A549 (cell line): ENCODE data around the gene PCDHGB2. TPM values are rescaled to one million over a fixed set of nuclear protein-coding genes. Genes with fewer than 3 reads are reported as not detected.

Source experiments
- ATAC-seq, 2 experiments: fragments of 200-7000 bp in 1 of 2; fragments of >200 bp in 1 of 2; cut with Nextera tagmentation in 1 of 2; cut with Tn5 transposase in 1 of 2; 3 replicates each; pipeline versions ENCODE4 v1.8.0 to v1.9.1; 2018 to 2020; ENCODE audit warnings: mild to moderate bottlenecking in 1 of 2, moderate library complexity in 1 of 2
- CTCF ChIA-PET: fragments of 300-600 bp; sonication (Branson Sonifier 250); formaldehyde crosslinking; extraction: SDS; loops from one replicate; lab custom pipeline; 2021; ENCODE audit warnings: antibody characterized with exemption, inconsistent platforms; lab: Yijun Ruan, JAX
- POLR2A ChIA-PET: fragments of 350-600 bp; formaldehyde crosslinking; extraction: SDS; loops from one replicate; lab custom pipeline; 2021; ENCODE audit warnings: antibody characterized with exemption, inconsistent platforms; lab: Yijun Ruan, JAX
- DNase-seq, 2 experiments: peaks; one replicate each; pipeline versions ENCODE4 v3.0.0 to v3.0.0-alpha.2; 2011 to 2016; ENCODE audit warnings: low read depth in 1 of 2, low spot score in 1 of 2
- FAIRE-seq: peaks from 2 replicates; lab custom pipeline; 2011; peaks lifted over from hg19 to GRCh38; lab: Jason Lieb, UNC
- H3K27ac ChIP-seq, 2 experiments: fragments of >200 bp; sonication (Bioruptor Twin); formaldehyde crosslinking; 3 replicates each; pipeline ENCODE4 v1.5.1; 2016 to 2017
- H3K4me1 ChIP-seq: fragments of >200 bp; sonication (Bioruptor Twin); formaldehyde crosslinking; 3 replicates; pipeline ENCODE4 v1.6.1; 2016
- H3K4me2 ChIP-seq: fragments of >200 bp; sonication (Bioruptor Twin); formaldehyde crosslinking; 3 replicates; pipeline ENCODE4 v1.6.1; 2016
- H3K4me3 ChIP-seq: fragments of >200 bp; sonication (Bioruptor Twin); formaldehyde crosslinking; 3 replicates; pipeline ENCODE4 v1.5.1; 2016
- H3K9me3 ChIP-seq: fragments of >200 bp; sonication (Bioruptor Twin); formaldehyde crosslinking; 3 replicates; pipeline ENCODE4 v1.6.1; 2016
- BHLHE40 ChIP-seq: IDR thresholded peaks from 2 replicates; pipeline ENCODE4 v1.6.1; 2012; ENCODE audit warnings: low read depth, low read length, inconsistent platforms
- CBX2 ChIP-seq: fragments of 200-600 bp; sonication (generic); IDR thresholded peaks from 2 replicates; pipeline ENCODE4 v1.6.1; 2016; ENCODE audit warnings: low read depth, mild to moderate bottlenecking, borderline replicate concordance
- CEBPB ChIP-seq, 2 experiments: fragments of >200 bp in 1 of 2; sonication (Bioruptor Twin) in 1 of 2; formaldehyde crosslinking in 1 of 2; IDR thresholded peaks; 2 replicates each; pipeline ENCODE4 v1.6.1; 2012 to 2016
- E2F6 ChIP-seq: IDR thresholded peaks from 2 replicates; pipeline ENCODE4 v1.6.1; 2012; ENCODE audit warnings: low read depth, borderline replicate concordance
- EP300 ChIP-seq, 2 experiments: fragments of >200 bp; sonication (Bioruptor Twin); formaldehyde crosslinking; IDR thresholded peaks; 2 replicates in 1 of 2; 3 replicates in 1 of 2; pipeline ENCODE4 v1.6.1; 2016 to 2017
- FOSL2 ChIP-seq, 2 experiments: fragments of 450-650 bp in 1 of 2; fragments of >200 bp in 1 of 2; sonication (Bioruptor Twin) in 1 of 2; formaldehyde crosslinking; IDR thresholded peaks; 2 replicates each; pipeline versions ENCODE4 v1.5.0 to v1.6.1; 2016 to 2020; ENCODE audit warnings: mild to moderate bottlenecking in 1 of 2, moderate library complexity in 1 of 2
- GATA3 ChIP-seq: IDR thresholded peaks from 2 replicates; pipeline ENCODE4 v1.6.1; 2012; ENCODE audit warnings: borderline replicate concordance
- HOXA7 ChIP-seq: fragments of 250-450 bp; sonication (Bioruptor Pico); IDR thresholded peaks from 2 replicates; pipeline ENCODE4 v1.5.0; 2020; ENCODE audit warnings: mild to moderate bottlenecking, moderate library complexity
- HOXB13 ChIP-seq: fragments of 250-450 bp; sonication (Bioruptor Pico); IDR thresholded peaks from 2 replicates; pipeline ENCODE4 v1.5.0; 2020; ENCODE audit warnings: low read depth, mild to moderate bottlenecking, moderate library complexity
- HOXB5 ChIP-seq: fragments of 250-450 bp; sonication (Bioruptor Pico); IDR thresholded peaks from 2 replicates; pipeline ENCODE4 v1.5.0; 2020; ENCODE audit warnings: mild to moderate bottlenecking, moderate library complexity
- JUNB ChIP-seq: fragments of >200 bp; sonication (Bioruptor Twin); formaldehyde crosslinking; IDR thresholded peaks from 2 replicates; pipeline ENCODE4 v1.6.1; 2016
- KDM1A ChIP-seq: fragments of 200-600 bp; sonication (generic); IDR thresholded peaks from 2 replicates; pipeline ENCODE4 v1.6.1; 2016; ENCODE audit warnings: low read depth, mild to moderate bottlenecking
- MAFK ChIP-seq: fragments of 450-650 bp; IDR thresholded peaks from 2 replicates; pipeline ENCODE4 v1.6.1; 2014; ENCODE audit not compliant: partially characterized antibody
- MAZ ChIP-seq: fragments of 150-350 bp; IDR thresholded peaks from 2 replicates; pipeline ENCODE4 v1.6.1; 2014; ENCODE audit warnings: antibody characterized with exemption, low read depth, low read length, borderline replicate concordance
- MYC ChIP-seq: IDR thresholded peaks from 2 replicates; pipeline ENCODE4 v1.6.1; 2012; ENCODE audit warnings: mild to moderate bottlenecking, inconsistent platforms, low read length, improper control_type of control experiment, borderline replicate concordance
- POLR2AphosphoS2 ChIP-seq: conservative IDR thresholded peaks from 2 replicates; pipeline ENCODE4 v1.6.1; 2012; ENCODE audit warnings: low read length, improper control_type of control experiment, inconsistent platforms
- RAD21 ChIP-seq, 2 experiments: fragments of >200 bp in 1 of 2; sonication (Bioruptor Twin) in 1 of 2; formaldehyde crosslinking in 1 of 2; IDR thresholded peaks in 1 of 2; conservative IDR thresholded peaks in 1 of 2; 2 replicates in 1 of 2; 3 replicates in 1 of 2; pipeline ENCODE4 v1.6.1; 2012 to 2018; ENCODE audit warnings: inconsistent platforms in 1 of 2
- RFX5 ChIP-seq: fragments of 450-650 bp; IDR thresholded peaks from 2 replicates; pipeline ENCODE4 v1.7.1; 2014; ENCODE audit warnings: antibody characterized with exemption, mild to moderate bottlenecking, moderate library complexity
- TP53 ChIP-seq: fragments of 250-450 bp; sonication (Bioruptor Pico); IDR thresholded peaks from 2 replicates; pipeline ENCODE4 v1.5.0; 2021; ENCODE audit warnings: mild to moderate bottlenecking, moderate library complexity
- ZFP36 ChIP-seq: fragments of 450-650 bp; IDR thresholded peaks from 2 replicates; pipeline ENCODE4 v1.6.1; 2014; ENCODE audit warnings: borderline replicate concordance; ENCODE audit not compliant: partially characterized antibody
- ZNF302 ChIP-seq: fragments of 250-450 bp; sonication (Bioruptor Pico); IDR thresholded peaks from 2 replicates; pipeline ENCODE4 v1.9.0; 2021; ENCODE audit warnings: inconsistent platforms, mild to moderate bottlenecking, moderate library complexity
- WGBS: methylation state at CpG from one replicate; pipeline ENCODE4 v1.1.6; 2017; ENCODE audit errors: missing lambda C conversion rate; 5-methylcytosine and 5-hydroxymethylcytosine counted together
- polyA plus RNA-seq, 4 experiments: library from polyadenylated mRNA; depleted of rRNA in 3 of 4; stranded (reverse); fragments of >200 nt; fragmentation: RNase III in 1 of 4; extraction: RNeasy Plus Mini Kit Qiagen cat#74134 plus additional on column Dnase treatment in 1 of 4; gene quantifications; 2 replicates in 3 of 4; 3 replicates in 1 of 4; pipeline ENCODE4 v1.2.3, GENCODE V29; 2011 to 2017
- TF ChIP-seq, protein P1 (sequence below): fragments of >200 bp; sonication (Bioruptor Twin); formaldehyde crosslinking; IDR thresholded peaks from 3 replicates; pipeline ENCODE4 v1.5.1; 2016
- TF ChIP-seq, protein P2 (sequence below): fragments of 250-450 bp; sonication (Bioruptor Pico); IDR thresholded peaks from 2 replicates; pipeline ENCODE4 v1.5.0; 2020; ENCODE audit warnings: low read depth, mild to moderate bottlenecking, moderate library complexity
- TF ChIP-seq, protein P3 (sequence below): fragments of 150-350 bp; IDR thresholded peaks from 2 replicates; pipeline ENCODE4 v1.6.1; 2014; ENCODE audit warnings: low read depth, mild to moderate bottlenecking, low read length

PCDHGB2 gene
- polyA plus RNA-seq, 2 of the 4 experiments (the other 2 are of a cell fraction): 0.04 to 0.36 TPM

DNA sequence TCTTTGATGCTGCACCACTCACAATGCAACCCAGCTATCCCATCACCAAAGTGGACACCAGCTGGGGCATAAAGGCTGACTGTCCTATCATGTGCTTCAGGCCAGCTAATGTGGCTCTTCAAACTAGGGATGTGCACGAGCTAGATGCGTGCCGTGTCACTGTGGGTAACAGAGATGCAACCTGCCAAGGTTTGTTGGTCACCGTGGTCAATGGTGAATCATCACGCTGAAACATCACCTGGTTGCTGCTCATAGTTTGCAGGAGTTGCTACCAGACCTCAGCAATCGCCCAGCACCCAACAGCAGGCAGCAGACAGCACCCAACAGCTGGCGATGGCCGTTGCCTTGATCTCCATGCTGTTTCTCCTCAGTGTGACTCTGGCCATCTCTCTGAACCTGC, 31.6 kb upstream of the PCDHGB2 start:
- Histone ChIP-seq H3K27ac (no peak overlapping the region), H3K4me1 (no peaks in the 10 kb centered on the region), H3K4me3 (no peak overlapping the region)
- DNase-seq (no peak), FAIRE-seq (no peak)
- TF ChIP-seq KDM1A: no peak
- TF ChIP-seq RFX5: no peak
- no peak for TF ChIP-seq ZNF302 (CRISPR knock-in tag)
- no peak for TF ChIP-seq BHLHE40
- TF ChIP-seq, protein P1, sequence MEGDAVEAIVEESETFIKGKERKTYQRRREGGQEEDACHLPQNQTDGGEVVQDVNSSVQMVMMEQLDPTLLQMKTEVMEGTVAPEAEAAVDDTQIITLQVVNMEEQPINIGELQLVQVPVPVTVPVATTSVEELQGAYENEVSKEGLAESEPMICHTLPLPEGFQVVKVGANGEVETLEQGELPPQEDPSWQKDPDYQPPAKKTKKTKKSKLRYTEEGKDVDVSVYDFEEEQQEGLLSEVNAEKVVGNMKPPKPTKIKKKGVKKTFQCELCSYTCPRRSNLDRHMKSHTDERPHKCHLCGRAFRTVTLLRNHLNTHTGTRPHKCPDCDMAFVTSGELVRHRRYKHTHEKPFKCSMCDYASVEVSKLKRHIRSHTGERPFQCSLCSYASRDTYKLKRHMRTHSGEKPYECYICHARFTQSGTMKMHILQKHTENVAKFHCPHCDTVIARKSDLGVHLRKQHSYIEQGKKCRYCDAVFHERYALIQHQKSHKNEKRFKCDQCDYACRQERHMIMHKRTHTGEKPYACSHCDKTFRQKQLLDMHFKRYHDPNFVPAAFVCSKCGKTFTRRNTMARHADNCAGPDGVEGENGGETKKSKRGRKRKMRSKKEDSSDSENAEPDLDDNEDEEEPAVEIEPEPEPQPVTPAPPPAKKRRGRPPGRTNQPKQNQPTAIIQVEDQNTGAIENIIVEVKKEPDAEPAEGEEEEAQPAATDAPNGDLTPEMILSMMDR: no peak
- TF ChIP-seq CEBPB (IDR thresholded peaks at IDR 0.05): no peak
- no peak for TF ChIP-seq HOXA7 (CRISPR knock-in tag)
- TF ChIP-seq CBX2: no peak
- no peak for TF ChIP-seq HOXB5 (CRISPR knock-in tag)
- TF ChIP-seq E2F6: no peak
- TF ChIP-seq POLR2AphosphoS2: no peak
- no peak for TF ChIP-seq MAFK
- TF ChIP-seq GATA3: no peak
- no peak for TF ChIP-seq TP53 (CRISPR knock-in tag)
- TF ChIP-seq MAZ: no peak
- no peak for TF ChIP-seq FOSL2 (IDR thresholded peaks at IDR 0.05)
- no peak for TF ChIP-seq FOSL2 (CRISPR knock-in tag; IDR thresholded peaks at IDR 0.05)
- TF ChIP-seq, all 56 proteins: peak for 0
- no peak overlapping the region for H3K4me2 ChIP-seq
- peaks cover 31% of the 10 kb centered on the region; the same call in 2 of the 3 replicates for H3K9me3 ChIP-seq
- CTCF ChIA-PET: interaction anchor here (0.7 to 4.9 kb wide), 11 partner anchors 8 to 247 kb away, joined by 3 to 45 read pairs (median 4); partner anchors contain the start of genes PCDHB2, PCDHGA2, PCDHGB1 and TAF7
- POLR2A ChIA-PET: no interaction called here
- 45% methylated on average over 8 of the region's 8 CpGs for WGBS
- ATAC-seq: no peak

DNA sequence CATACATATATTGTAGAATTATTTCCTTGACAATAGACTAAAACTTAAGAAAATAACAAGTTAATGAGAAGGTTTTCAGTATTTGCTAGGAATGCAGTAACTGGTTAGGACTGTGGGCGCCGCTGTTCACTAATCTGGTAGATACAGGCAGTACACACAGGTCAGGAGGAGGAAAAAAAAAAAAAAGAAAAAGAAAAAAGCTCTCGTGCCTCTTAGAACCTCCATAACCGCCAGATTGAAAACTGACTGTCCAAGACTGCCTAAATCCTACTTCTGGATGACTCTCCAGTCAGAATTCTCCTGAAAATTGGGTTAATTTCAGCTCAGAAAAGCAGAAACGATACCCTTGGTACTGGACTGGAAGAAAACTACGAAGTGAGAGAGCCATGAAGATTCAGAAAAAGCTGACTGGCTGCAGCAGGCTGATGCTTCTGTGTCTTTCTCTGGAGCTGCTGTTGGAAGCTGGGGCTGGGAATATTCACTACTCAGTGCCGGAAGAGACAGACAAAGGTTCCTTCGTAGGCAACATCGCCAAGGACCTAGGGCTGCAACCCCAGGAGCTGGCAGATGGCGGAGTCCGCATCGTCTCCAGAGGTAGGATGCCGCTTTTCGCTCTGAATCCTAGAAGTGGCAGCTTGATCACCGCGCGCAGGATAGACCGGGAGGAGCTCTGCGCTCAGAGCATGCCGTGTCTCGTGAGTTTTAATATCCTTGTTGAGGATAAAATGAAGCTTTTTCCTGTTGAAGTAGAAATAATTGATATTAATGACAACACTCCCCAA, 29.3 kb upstream of the PCDHGB2 start, which contains the start of gene PCDHGA1:
Gene PCDHGA1 (plus strand): TSS at position 216 of the 782 bp plus-strand sequence.
- no peak for FAIRE-seq
- POLR2A ChIA-PET: interaction anchor here (0.6 to 2.6 kb wide), 4 partner anchors 10 to 233 kb away, joined by 3 to 33 read pairs (median 3); partner anchors contain the start of genes PCDHGB1 and TAF7

More for the DNA sequence above, 29.3 kb upstream of the PCDHGB2 start, which contains the start of gene PCDHGA1:
- peak; percentile 57 to 74 for DNase-seq
- Histone ChIP-seq H3K4me2 (peak within 1 kb of the TSS; percentile 70), H3K27ac (peak within 1 kb of the TSS; percentile 44 to 80; a peak in 5 of 6 replicates), H3K9me3 (peaks cover 25% of the 10 kb centered on the region; the same call in 2 of the 3 replicates), H3K4me3 (peak within 1 kb of the TSS; percentile 43), H3K4me1 (no peaks in the 10 kb centered on the region)
- CTCF ChIA-PET: interaction anchor here (0.6 to 4.9 kb wide), 24 partner anchors 8 to 360 kb away, joined by 3 to 45 read pairs (median 4); partner anchors contain the start of genes PCDHB2, PCDHB7, PCDHGA2 and PCDHGA7
- peak; percentile 92 to 94 for ATAC-seq
- 9% methylated on average over 21 of the region's 21 CpGs for WGBS
- TF ChIP-seq E2F6 (peak; percentile 41; the same call in 1 of the 2 replicates), RAD21 (conservative IDR thresholded peaks at IDR 0.05 in 1 of 2, IDR thresholded peaks at IDR 0.05 in 1 of 2) (peak in 1 of 2 experiments; percentile 44; a peak in 3 of 5 replicates), ZFP36 (no peak), JUNB (no peak), EP300 (IDR thresholded peaks at IDR 0.05) (no peak), MYC (no peak), POLR2AphosphoS2 (no peak), HOXB13 (CRISPR knock-in tag) (no peak), RFX5 (no peak)
- TF ChIP-seq, protein P2, sequence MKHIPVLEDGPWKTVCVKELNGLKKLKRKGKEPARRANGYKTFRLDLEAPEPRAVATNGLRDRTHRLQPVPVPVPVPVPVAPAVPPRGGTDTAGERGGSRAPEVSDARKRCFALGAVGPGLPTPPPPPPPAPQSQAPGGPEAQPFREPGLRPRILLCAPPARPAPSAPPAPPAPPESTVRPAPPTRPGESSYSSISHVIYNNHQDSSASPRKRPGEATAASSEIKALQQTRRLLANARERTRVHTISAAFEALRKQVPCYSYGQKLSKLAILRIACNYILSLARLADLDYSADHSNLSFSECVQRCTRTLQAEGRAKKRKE (CRISPR knock-in tag): no peak
- TF ChIP-seq, protein P1: peak; percentile 58
- TF ChIP-seq, protein P3, sequence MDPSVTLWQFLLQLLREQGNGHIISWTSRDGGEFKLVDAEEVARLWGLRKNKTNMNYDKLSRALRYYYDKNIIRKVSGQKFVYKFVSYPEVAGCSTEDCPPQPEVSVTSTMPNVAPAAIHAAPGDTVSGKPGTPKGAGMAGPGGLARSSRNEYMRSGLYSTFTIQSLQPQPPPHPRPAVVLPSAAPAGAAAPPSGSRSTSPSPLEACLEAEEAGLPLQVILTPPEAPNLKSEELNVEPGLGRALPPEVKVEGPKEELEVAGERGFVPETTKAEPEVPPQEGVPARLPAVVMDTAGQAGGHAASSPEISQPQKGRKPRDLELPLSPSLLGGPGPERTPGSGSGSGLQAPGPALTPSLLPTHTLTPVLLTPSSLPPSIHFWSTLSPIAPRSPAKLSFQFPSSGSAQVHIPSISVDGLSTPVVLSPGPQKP: no peak
